ENCODE results near the gene CASQ1. TPM values are rescaled to one million over a fixed set of nuclear protein-coding genes. Genes with fewer than 3 reads are reported as not detected.

The CASQ1 gene
- total RNA-seq, 6 experiments from 2014 or later: 0.14 to 0.35 (median 0.19) TPM; not detected in 3

- no peak for TF ChIP-seq CTCF (IDR thresholded peaks at IDR 0.05)
- H3K4me3 Mint-ChIP-seq: no peak overlapping the region
- 0 out of 2 replicates have a peak, but pooled peaks cover 4% of the 10 kb centered on the region for H3K36me3 Mint-ChIP-seq (ENCODE audit: low read depth)
- no peak overlapping the region for H3K27ac Mint-ChIP-seq
- H3K4me1 Mint-ChIP-seq (ENCODE audit: low read depth): peaks cover 20% of the 10 kb centered on the region
- no peak for DNase-seq
- no peaks in the 10 kb centered on the region for H3K27me3 Mint-ChIP-seq (ENCODE audit: insufficient read depth)
- H3K9me3 Mint-ChIP-seq: no peaks in the 10 kb centered on the region
Observed at GRCh38 chr1:160251011-160251410, 60.6 kb downstream of the CASQ1 start.

Other genes with a start within 250 kb of the CASQ1 start
- not detected for gene IGSF9, start 245.0 kb upstream of the CASQ1 start, total RNA-seq (2021; fragmentation: NEBNext Ultra II Directional; extraction: Animal tissue kit (Norgen Biotek cat#: 25700))
- under 1 TPM in 3 of 6 experiments, not detected in 3; 0.41 to 0.51 (median 0.46) TPM for gene SLAMF9, start 236.3 kb upstream of the CASQ1 start, total RNA-seq (2021; fragmentation: NEBNext Ultra II Directional; extraction: Animal tissue kit (Norgen Biotek cat#: 25700))
- gene PIGM, start 158.6 kb upstream of the CASQ1 start, total RNA-seq (2021; fragmentation: NEBNext Ultra II Directional; extraction: Animal tissue kit (Norgen Biotek cat#: 25700)): 1 to 10 TPM; 6.7 to 8.4 (median 7.7) TPM
- not detected for gene KCNJ10, start 120.4 kb upstream of the CASQ1 start, total RNA-seq (2021; fragmentation: NEBNext Ultra II Directional; extraction: Animal tissue kit (Norgen Biotek cat#: 25700))
- gene KCNJ9, start 109.0 kb upstream of the CASQ1 start, total RNA-seq (2021; fragmentation: NEBNext Ultra II Directional; extraction: Animal tissue kit (Norgen Biotek cat#: 25700)): not detected
- 10 to 100 TPM in 5 of 6 experiments, 1 to 10 TPM in 1; 9.6 to 12.9 (median 11.2) TPM for gene IGSF8, start 92.0 kb upstream of the CASQ1 start, total RNA-seq (2021; fragmentation: NEBNext Ultra II Directional; extraction: Animal tissue kit (Norgen Biotek cat#: 25700))
- gene ATP1A2, start 74.8 kb upstream of the CASQ1 start, total RNA-seq (2021; fragmentation: NEBNext Ultra II Directional; extraction: Animal tissue kit (Norgen Biotek cat#: 25700)): under 1 TPM in 5 of 6 experiments, not detected in 1; 0.09 to 0.17 (median 0.14) TPM
- gene ATP1A4, start 39.0 kb upstream of the CASQ1 start, total RNA-seq (2021; fragmentation: NEBNext Ultra II Directional; extraction: Animal tissue kit (Norgen Biotek cat#: 25700)): not detected
- gene PEA15, start 14.8 kb downstream of the CASQ1 start, total RNA-seq (2021; fragmentation: NEBNext Ultra II Directional; extraction: Animal tissue kit (Norgen Biotek cat#: 25700)): 100 to 1,000 TPM; 448 to 538 (median 470) TPM
- 10 to 100 TPM; 65.9 to 73.0 (median 70.1) TPM for gene DCAF8, start 72.0 kb downstream of the CASQ1 start, total RNA-seq (2021; fragmentation: NEBNext Ultra II Directional; extraction: Animal tissue kit (Norgen Biotek cat#: 25700))
- 10 to 100 TPM; 65.2 to 74.3 (median 70.5) TPM for gene PEX19, start 94.6 kb downstream of the CASQ1 start, total RNA-seq (2021; fragmentation: NEBNext Ultra II Directional; extraction: Animal tissue kit (Norgen Biotek cat#: 25700))
- gene COPA, start 152.7 kb downstream of the CASQ1 start, total RNA-seq (2021; fragmentation: NEBNext Ultra II Directional; extraction: Animal tissue kit (Norgen Biotek cat#: 25700)): 100 to 1,000 TPM; 218 to 257 (median 249) TPM
- 100 to 1,000 TPM; 133 to 154 (median 145) TPM for gene NCSTN, start 152.8 kb downstream of the CASQ1 start, total RNA-seq (2021; fragmentation: NEBNext Ultra II Directional; extraction: Animal tissue kit (Norgen Biotek cat#: 25700))
- under 1 TPM in 3 of 6 experiments, not detected in 3; 0.11 to 0.17 (median 0.11) TPM for gene NHLH1, start 176.5 kb downstream of the CASQ1 start, total RNA-seq (2021; fragmentation: NEBNext Ultra II Directional; extraction: Animal tissue kit (Norgen Biotek cat#: 25700))
- not detected for gene VANGL2, start 210.0 kb downstream of the CASQ1 start, total RNA-seq (2021; fragmentation: NEBNext Ultra II Directional; extraction: Animal tissue kit (Norgen Biotek cat#: 25700))